NCI-H526 treated with DMSO at 0.1 percent for 48 hours (cell line): ENCODE results near the gene NCOA6.
"Not testable (repeated sequence)": the region's sequence is repeated elsewhere in the genome, so short reads cannot be mapped to it uniquely, and the experiment has no call there.

Experiments
- DNase-seq: peaks from one replicate; lab custom pipeline; 2025; lab: John Stamatoyannopoulos, UW

The NCOA6 gene

DNA sequence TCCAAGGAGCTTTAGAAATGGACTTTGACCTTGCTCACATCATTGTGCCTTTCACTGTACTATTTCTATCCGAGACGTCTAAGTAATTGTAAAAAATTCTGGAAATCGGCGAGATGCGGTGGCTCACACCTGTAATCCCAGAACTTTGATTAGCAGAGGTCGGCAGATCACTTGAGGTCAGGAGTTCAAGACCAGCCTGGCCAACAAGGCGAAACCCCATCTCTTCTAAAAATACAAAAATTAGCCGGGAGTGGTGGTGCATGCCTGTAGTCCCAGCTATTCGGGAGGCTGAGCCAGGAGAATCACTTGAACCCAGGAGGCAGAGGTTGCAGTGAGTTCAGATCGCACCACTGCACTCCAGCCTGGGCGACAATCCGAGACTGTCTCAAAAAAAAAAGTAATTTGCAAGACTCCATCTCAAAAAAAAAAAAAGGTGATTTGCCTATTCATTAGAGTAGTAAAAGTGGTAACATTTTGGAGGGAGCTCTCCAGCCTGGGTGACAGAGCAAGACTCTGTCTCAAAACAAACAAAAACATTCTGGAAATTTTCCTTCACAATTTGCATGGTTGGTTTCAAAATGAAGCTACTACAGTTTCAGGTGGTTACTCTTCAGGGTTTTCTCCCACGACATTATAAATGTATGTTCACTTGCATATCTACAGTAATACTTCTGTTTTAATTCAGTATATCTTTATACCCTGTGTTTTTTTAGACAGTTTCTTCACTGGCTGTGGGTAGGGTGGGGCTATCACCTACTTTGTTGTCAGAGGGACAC is 106.0 kb downstream of the NCOA6 start:
- DNase-seq = peak; percentile 78

DNA sequence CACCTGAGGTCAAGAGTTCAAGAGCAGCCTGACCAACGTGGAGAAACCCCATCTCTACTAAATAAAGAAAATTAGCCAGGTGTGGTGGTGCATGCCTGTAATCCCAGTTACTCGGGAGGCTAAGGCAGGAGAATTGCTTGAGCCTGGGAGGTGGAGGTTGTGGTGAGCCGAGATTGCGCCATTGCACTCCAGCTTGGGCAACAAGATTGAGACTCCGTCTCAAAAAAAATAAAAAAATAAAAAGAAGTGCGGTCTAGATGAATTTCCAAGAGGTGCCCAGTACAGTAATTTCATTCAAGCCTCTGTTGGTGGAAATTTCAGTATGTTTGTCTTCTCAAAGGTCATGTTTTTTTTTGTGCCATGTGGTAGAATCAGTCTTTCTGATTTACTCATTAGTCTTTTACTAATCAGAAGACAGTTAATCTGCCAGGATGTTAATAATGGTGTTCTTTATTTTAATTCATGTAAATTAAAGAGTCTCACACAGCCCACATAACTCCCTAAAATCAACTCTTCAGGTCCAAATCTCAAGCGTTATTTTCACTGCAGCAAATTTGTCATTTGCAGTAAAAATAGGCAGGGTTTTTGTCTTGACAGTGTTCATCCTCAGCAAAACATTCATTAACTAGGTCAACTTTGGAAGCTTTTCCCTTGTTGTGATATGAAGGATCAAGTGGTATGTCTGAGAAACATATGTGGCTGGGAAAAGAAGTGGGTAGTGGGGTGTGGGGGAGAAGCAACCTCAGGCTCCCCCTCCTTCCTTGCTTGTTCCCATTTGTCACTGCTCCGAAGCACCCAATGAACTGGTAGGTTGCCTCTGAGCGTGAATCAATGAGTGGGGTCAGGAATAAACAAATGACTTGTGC is 108.0 kb downstream of the NCOA6 start:
- DNase-seq = no peak

GRCh38 chr20:34716921-34717229 is 108.6 kb downstream of the NCOA6 start:
- DNase-seq = no peak

DNA sequence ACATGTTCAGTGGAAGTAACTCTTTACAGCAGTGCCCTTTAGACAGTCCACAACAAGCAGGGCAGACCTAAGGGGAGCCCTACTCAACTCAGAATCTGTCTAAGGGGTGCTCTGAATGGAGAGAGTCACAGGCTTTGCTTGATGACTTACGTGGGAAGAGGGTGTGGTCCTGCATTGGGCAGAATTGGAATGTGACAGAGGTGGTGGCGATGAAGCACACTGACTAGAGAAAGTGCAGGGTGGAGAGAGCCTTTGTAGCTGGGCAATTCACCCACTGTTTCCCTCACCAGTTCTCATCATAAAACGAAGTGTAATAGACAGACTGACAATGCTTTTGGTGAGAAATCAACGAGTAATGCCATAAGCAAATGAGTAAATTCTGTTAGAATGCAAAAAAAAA is 110.1 kb downstream of the NCOA6 start:
- DNase-seq = no peak

GRCh38 chr20:34713944-34714515 is 111.4 kb downstream of the NCOA6 start:
- DNase-seq = not testable (repeated sequence)

- DNase-seq = no peak
Measured at GRCh38 chr20:34713194-34713943, 112.1 kb downstream of the NCOA6 start.

GRCh38 chr20:34712525-34713192 is 112.8 kb downstream of the NCOA6 start:
- DNase-seq = no peak

DNA sequence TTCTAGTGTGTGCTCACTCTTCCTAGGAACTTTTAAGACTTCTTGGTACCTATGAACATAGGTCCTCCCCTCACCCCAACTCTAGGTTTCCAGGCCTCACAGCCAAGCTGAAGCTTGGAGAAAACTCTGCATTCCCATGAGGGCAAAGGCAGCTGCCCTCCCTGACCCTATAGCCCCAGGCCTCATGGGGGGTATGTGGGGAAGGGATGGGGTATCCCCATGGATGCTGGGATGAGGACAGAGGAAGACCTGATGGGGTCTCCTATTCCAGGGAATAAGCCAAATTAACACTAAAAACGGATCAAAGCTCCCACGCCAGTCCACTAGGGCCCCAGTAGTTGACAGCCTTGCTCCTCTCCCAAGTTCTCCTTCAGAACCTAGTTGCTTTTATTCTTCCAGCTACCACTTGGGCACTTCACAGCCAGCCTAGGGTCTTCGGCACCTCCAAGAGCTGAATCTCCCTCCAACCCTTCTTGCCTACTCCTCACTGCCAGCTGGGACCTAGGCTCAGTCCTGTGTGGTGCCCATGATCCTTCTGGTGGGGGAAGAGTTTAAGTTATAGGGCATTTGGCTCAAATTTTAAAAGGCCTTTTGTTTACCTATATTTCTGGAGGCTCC is 113.5 kb downstream of the NCOA6 start:
- no peak for DNase-seq

- DNase-seq = no peak
Measured at GRCh38 chr20:34710861-34711574, 114.4 kb downstream of the NCOA6 start.

DNA sequence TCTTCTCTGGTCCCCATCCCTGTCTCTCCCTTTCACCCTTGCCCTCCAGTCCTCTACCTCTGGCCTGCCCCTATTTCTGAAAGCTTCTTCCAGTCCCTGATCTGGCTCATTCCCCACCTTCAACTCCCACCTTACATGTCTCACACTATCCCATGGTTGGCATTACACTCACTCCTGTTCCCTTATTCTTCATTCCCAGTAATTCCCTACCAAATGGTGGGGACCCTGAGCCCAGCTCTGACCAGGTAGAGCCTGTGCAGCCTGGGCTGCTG is 114.9 kb downstream of the NCOA6 start:
- DNase-seq = no peak

GRCh38 chr20:34709831-34710567 is 115.5 kb downstream of the NCOA6 start:
- peak; percentile 86 for DNase-seq

- DNase-seq = peak; percentile 86
Measured at GRCh38 chr20:34709044-34709830, 116.2 kb downstream of the NCOA6 start.

- peak; percentile 14 for DNase-seq
Measured at GRCh38 chr20:34708621-34709043, 116.8 kb downstream of the NCOA6 start.

- no peak for DNase-seq
Measured at GRCh38 chr20:34706912-34707784, 118.3 kb downstream of the NCOA6 start.

DNA sequence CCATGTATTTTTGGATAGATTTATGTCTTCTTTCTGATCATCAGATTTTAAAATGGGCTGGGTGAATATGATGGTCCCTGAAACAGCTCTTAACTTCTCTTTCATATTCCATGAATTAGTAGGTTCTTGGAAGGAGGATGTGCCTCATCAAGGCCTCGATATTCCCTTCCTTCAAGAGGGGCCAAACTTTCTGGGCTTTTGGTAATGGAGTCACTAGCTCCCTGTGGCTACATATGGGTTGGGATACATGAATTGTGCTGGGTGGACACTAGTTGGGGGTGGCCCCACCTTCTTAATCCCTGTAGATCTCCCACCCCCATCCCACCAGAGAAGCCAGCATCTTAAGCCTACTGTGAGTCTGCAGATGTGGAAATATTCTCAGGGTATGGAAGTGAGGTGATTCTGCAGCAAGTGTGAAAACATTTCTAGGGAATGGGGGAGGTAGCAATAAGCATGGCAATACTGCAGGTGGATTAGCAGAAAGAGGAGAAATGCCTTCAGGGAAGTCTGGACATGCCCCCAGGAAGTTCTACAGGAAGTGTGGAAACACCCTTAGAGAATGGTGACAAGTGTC is 119.1 kb downstream of the NCOA6 start:
- DNase-seq = no peak

DNA sequence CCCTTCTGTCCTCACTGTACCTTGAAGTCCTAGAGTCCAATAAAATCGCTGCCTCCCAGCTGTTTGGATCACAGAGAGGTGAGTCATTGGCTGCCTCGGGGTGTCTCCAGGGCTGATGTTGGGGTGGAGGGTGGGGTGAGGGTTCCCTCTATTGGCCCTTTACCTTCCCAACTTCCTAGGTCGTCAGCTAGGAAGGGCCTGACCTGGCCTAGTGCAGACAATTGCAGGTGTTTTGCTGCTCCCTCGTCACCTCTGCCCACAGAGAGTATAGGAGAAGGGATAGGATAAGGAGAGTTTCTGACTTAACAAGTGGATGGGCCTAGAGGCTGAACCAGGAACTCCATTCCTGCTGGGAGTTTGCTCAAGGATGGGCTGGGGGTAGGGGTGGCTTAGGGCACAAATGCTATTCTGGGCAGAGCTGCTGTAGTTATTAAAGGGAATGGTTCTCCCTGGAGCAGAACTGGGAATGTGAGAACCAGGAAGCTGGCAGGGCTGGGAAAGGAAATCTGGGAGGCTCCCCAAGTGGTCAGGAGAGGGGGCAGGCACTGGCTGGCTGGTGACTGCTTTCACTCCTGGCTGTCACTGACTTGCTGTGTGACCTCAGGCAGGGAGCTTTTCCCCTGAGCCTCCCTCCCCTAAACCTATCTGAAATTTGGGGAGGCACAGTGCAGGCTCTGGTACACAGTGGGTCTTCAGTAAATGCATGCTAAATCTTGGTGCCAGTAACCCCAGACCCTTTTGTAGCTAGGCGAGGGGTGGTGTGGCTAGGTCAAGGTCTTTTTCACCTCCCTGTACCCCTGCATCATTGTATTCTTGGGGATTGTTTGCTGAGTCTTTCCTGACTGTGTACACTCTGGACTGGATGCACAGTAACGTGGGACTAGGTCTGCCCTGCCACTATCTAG is 119.8 kb downstream of the NCOA6 start:
- no peak for DNase-seq

DNA sequence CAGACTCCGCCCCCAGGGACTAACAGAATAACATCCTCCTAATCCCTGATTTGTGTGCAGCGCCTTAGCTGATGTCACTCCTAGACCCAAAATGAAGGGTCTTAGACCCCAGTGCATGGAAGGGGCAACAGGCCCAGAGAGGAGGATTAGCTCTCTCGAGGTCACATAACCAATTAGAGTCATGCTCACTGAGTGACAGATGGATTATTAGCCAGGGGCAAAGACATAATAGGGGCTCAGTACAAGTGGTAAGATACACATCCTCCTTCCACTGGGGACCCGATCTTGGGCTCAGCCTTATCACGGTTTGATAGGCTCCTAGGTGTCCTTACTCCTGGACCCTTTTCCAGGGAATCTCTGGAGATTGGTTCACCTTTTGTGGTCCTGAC is 120.4 kb downstream of the NCOA6 start:
- DNase-seq = no peak
